GM18870 (cell line): Measurements from ENCODE around the gene PTPRN2.
"Not testable (repeated sequence)": the region's sequence is repeated elsewhere in the genome, so short reads cannot be mapped to it uniquely, and the experiment has no call there.

Source experiments
- ATAC-seq: cut with Tn5 transposase; IDR thresholded peaks from one replicate; pipeline ENCODE4 v1.9.1; 2021; ENCODE audit warnings: moderate library complexity; ENCODE audit not compliant: unreplicated experiment

The PTPRN2 gene

GRCh38 chr7:158534598-158534997 is 53.0 kb downstream of the PTPRN2 start:
- no peak for ATAC-seq

GRCh38 chr7:158534134-158534515 is 53.5 kb downstream of the PTPRN2 start:
- not testable (repeated sequence) for ATAC-seq

- no peak for ATAC-seq
Observed at GRCh38 chr7:158533386-158534133, 54.1 kb downstream of the PTPRN2 start.

- no peak for ATAC-seq
Observed at GRCh38 chr7:158532093-158532627, 55.5 kb downstream of the PTPRN2 start.

- no peak for ATAC-seq
Observed at GRCh38 chr7:158531661-158532060, 56.0 kb downstream of the PTPRN2 start.

- no peak for ATAC-seq
Observed at GRCh38 chr7:158530800-158531609, 56.6 kb downstream of the PTPRN2 start.

- no peak for ATAC-seq
Observed at GRCh38 chr7:158529181-158530096, 58.2 kb downstream of the PTPRN2 start.

GRCh38 chr7:158527915-158528502 is 59.6 kb downstream of the PTPRN2 start:
- no peak for ATAC-seq

- ATAC-seq, result no peak
Observed at GRCh38 chr7:158527495-158527894, 60.1 kb downstream of the PTPRN2 start.

- ATAC-seq, result no peak
Observed at GRCh38 chr7:158527038-158527437, 60.6 kb downstream of the PTPRN2 start.

GRCh38 chr7:158526531-158526930 is 61.1 kb downstream of the PTPRN2 start:
- ATAC-seq, result no peak

GRCh38 chr7:158525648-158526484 is 61.8 kb downstream of the PTPRN2 start:
- no peak for ATAC-seq

GRCh38 chr7:158524749-158525635 is 62.6 kb downstream of the PTPRN2 start:
- ATAC-seq, result no peak

- ATAC-seq, result not testable (repeated sequence)
Observed at GRCh38 chr7:158524286-158524685, 63.3 kb downstream of the PTPRN2 start.

GRCh38 chr7:158523877-158524276 is 63.7 kb downstream of the PTPRN2 start:
- not testable (repeated sequence) for ATAC-seq

- not testable (repeated sequence) for ATAC-seq
Observed at GRCh38 chr7:158523165-158523856, 64.3 kb downstream of the PTPRN2 start.

- ATAC-seq, result not testable (repeated sequence)
Observed at GRCh38 chr7:158521795-158522194, 65.8 kb downstream of the PTPRN2 start.

GRCh38 chr7:158520825-158521224 is 66.8 kb downstream of the PTPRN2 start:
- ATAC-seq, result no peak
